GM12873 (cell line): Measurements from ENCODE around the gene MRPL23.
A peak's percentile ranks its signal among the peaks of the same experiment; 100 is the strongest.

Source experiments
- TF ChIP-seq, protein P1 (sequence below): IDR thresholded peaks from 2 replicates; pipeline ENCODE4 v1.5.1; 2012; ENCODE audit warnings: low read depth, mild to moderate bottlenecking, moderate library complexity, low read length, control low read depth; ENCODE audit not compliant: insufficient read depth; ENCODE audit errors: missing control alignments

The MRPL23 gene

DNA sequence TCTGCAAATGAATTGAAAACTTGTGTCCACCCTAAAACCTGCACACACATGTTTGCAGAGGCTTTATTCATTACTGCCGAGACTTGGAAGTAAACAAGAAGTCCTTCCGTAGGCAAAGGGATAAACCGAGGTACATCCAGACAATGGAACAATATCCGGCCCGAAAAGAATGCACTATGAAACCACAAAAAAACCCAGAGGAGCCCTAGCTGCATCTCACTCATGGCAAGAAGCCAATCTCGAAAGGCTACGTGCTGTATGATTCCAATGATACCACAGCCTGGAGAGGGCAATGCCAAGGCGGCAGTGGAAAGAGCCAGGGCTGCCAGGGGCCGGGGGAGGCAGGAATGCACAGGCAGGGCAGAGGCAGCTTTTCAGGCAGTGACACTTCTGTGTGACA is 3.2 kb upstream of the MRPL23 start:
- TF ChIP-seq, protein P1, sequence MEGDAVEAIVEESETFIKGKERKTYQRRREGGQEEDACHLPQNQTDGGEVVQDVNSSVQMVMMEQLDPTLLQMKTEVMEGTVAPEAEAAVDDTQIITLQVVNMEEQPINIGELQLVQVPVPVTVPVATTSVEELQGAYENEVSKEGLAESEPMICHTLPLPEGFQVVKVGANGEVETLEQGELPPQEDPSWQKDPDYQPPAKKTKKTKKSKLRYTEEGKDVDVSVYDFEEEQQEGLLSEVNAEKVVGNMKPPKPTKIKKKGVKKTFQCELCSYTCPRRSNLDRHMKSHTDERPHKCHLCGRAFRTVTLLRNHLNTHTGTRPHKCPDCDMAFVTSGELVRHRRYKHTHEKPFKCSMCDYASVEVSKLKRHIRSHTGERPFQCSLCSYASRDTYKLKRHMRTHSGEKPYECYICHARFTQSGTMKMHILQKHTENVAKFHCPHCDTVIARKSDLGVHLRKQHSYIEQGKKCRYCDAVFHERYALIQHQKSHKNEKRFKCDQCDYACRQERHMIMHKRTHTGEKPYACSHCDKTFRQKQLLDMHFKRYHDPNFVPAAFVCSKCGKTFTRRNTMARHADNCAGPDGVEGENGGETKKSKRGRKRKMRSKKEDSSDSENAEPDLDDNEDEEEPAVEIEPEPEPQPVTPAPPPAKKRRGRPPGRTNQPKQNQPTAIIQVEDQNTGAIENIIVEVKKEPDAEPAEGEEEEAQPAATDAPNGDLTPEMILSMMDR = no peak

DNA sequence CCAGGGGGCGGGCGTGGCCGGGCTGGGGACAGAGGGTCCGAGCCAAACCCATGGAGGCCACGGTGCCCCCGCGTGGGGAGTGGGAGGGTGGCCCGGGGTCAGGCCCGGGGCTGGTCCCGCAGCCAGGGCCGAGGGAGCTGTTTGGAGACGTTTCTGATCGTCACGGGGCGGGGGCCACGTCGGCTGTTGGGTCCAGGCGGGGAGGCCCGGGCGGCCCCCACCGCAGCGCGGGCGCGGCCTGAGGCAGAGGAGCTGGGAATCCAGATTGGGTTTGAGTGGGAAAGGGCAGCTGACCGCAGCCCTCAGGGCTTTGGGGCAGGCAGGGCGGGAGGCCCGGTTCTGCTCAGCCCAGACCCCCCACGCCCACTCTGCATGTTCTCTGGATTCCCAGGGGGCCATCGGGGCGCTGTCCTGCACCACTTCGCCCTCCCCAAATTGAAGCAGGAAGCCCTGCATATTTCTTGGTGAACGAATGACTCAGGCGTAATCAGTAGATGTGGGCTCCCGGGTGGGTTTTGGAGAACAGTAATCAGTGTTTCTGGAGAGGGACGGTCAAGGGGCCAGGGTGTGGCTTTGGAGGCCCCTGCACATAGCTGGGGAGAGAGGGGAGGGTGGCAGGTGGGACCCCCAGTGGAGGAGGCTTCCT is 583 bp downstream of the MRPL23 start:
- TF ChIP-seq, protein P1 = no peak

DNA sequence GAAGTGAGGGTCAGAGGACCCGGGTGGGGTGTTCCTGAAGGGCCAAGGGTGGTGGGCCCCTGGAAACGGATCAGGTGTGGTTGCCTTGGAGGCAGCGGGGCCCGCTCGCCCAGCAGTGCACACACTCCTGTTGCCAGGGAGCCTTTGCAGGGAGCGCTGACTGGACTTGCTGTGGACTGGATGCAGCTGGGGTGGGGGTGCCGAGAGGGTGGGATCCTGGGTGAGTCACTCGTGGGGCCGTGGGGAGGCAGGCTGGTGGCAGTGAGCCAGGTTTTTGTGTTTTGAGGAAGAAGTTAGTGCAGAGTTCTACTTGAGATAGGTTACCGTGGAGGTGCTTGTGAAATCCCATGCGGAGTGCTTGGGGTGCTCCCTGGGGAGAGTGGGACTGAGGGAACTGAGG is 1.3 kb downstream of the MRPL23 start:
- TF ChIP-seq, protein P1 = no peak

DNA sequence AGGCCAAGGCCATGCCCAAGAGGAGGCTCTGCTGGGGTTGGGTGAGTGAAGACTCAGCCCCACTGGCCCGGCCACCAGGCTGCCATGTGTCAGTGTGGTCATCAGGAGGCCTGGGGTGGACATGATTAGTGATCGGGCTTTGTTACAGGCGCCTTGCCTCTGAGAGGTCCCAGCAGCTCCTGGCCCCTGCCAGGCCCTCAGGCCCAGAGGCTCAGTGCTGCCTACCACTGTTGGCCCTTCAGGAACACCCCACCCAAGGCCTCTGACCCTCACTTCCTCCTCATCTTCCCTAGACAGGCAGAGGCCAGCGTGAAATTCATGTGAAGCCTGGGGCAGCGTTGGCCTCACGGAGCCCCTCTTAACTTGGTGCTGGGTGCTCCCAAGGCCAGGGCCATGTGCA is 2.2 kb downstream of the MRPL23 start:
- TF ChIP-seq, protein P1 = no peak

DNA sequence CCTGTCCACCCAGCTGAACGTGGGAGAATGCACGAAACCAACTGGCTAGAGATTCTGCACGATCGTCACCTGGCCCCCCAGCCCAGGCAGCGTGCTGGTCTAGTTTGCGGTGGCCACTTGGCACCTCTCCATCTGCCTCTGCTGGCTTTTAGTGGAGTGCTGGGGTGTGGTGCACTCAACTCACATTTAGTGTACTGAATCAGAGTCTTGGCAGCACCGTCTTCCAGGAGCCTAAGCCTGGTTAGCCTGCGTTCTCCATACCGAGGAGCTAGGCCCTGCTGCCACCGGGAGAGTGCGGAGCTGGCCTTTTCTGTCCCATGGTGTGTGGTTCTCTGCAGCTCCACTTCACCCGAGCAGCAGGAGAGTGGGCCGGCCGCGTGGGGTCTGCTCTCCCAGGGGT is 2.8 kb downstream of the MRPL23 start:
- TF ChIP-seq, protein P1 = no peak

DNA sequence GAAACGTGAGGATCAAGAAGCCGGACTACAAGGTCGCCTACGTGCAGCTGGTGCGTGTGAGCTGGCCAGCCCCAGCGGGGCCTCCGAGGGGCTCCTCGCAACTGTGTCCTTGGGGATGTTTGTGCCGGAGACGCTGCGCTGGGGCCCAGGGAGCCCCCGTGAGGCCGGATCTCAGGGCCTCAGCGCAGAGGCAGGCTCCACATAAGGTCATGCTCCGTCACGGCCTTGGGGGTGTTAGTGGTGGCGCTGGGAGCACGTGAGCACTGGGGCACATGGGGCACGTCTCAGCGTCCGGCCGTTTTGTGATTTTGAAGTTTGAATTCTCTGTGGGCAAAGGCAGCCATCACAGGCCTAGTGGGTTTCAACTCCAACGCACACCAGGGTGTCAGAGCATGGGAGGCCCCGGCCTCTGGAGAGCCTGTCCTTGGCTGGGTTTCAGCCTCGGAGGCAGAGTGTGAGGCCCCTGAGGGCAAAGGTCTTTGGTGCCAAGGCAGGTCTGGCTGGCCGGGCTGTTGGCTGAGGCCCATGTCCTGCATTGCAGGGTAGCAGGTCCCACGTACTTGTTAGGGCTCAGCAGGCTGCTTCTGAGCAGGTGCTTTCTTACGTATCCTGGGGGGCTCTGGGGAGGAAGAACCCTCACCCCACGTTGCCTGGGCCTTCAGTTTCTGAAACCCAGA is 5.8 kb downstream of the MRPL23 start:
- TF ChIP-seq, protein P1 = no peak

DNA sequence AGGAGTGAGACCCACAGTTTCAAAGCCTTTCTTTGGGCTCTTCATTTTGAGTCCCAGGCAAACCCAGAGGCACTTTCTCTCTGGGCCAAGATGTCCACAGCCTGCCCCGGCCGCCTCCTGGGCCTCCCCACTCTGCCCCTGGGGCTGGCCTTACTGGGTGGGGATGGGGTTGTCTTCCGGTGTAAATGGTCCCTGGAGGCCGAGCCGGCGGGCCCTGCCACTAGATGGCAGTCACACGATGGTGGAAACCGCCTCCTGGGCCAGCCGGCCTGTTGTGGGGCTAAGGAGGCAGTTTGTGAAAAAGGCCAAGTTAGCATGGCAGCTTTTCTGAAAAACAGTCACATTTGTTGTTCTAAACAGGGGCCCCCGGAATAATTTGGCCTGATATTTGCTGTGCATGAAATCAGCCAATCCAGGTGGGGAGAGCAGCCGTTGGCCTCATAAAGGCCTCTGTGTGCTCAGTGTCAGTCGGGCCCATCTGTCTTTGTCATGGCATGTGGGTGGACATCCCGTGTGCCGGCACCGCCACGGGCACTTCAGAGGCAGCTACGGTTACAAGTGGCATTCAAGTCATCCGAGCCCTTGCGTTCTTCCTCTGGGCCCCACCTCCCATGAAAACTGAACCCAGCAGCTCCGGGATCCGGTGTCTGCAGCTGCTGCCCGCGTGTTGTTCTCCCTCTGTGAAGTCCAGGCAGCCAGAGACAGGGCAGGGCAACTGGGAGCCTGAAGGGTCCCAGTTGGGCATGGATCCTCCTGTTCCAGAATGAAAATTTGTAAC is 6.5 kb downstream of the MRPL23 start:
- TF ChIP-seq, protein P1 = peak; percentile 14
